ENCODE results near the gene ADRB1.

The ADRB1 gene

GRCh38 chr10:114021717-114022680 lies 21.7 kb upstream of the ADRB1 start:
- Mint-ChIP-seq H3K27me3 (peaks cover 12% of the 10 kb centered on the region), H3K36me3 (ENCODE audit: low read depth) (peaks cover 5% of the 10 kb centered on the region), H3K27ac (no peak overlapping the region), H3K9me3 (no peaks in the 10 kb centered on the region), H3K4me1 (ENCODE audit: low read depth) (peaks cover 23% of the 10 kb centered on the region), H3K4me3 (no peak overlapping the region)

DNA sequence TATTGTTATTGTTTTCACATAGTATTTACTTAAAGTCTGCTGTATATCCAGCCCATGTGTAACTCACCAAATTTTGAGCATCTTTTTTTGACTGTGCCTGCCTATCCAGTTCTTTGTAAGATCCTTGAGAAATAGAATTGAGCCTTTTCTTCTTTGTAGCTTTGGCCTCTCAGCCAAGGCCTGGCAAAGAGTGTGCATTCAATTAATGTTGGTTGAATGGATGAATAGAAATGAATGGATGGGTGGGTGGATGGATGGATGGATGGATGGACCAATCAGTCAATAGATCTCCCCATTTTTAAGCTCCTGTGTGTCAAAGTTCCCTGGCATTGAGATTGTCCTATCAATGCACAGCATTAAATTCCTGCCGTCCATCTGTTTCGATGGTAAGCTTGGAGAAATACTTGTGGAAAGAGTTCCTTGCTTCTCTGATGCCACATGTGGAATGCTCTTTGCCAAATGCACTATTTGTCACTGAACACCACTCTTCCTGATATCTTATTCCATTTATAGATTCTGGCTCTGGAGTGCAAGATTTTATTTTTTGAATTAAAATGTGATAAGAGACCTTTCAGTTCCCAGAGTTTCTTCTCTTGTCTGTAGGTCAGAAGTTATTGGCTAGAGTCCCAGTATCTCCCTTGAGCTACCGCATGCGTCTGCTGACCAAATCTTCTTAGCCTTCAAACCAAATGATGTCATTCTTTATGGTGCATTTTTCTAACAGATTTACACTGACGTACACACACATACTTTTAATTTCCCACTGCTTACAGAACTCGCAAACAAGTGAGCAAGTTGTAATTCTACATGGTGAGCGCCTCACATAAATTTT lies 20.7 kb upstream of the ADRB1 start:
- no peak overlapping the region for H3K27ac Mint-ChIP-seq
- H3K4me1 Mint-ChIP-seq (ENCODE audit: low read depth): peaks cover 23% of the 10 kb centered on the region
- peaks cover 12% of the 10 kb centered on the region for H3K27me3 Mint-ChIP-seq
- no peaks in the 10 kb centered on the region for H3K9me3 Mint-ChIP-seq
- H3K36me3 Mint-ChIP-seq (ENCODE audit: low read depth): peaks cover 5% of the 10 kb centered on the region
- no peak overlapping the region for H3K4me3 Mint-ChIP-seq

DNA sequence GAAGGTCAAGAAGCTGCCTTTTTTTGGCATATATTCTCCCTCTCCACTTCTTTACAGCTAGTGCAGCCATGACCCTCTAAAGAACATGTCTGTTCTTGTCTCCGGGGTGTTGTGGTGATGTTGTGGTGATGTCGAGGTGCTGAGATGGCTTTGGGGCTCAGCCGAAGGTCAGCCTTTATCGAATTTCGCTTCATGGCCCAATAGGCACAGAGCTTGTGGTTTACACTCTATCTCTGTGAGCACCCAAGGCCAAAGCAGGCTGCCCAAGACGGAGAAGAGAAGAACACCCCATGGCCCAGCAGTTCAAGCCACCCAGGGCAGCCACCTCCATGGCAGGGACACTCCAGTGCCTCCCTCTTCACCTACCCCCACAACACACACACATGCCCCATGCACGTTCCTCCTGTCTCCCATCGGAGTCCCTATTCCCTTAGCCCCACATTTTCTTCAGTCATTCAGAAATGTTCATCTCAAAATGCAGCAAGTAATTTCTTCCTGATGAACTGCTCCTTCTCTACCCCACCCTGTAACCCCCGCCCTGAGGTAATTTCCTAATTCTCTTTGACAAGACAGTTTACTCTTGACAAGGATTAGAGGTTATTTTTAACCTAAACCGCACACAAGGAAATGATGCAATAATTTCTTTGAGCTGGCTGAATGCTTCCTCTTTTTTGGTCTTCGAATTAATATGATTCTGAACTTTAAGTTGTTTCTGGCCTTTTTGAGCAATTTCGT lies 18.6 kb upstream of the ADRB1 start:
- Mint-ChIP-seq H3K4me1 (ENCODE audit: low read depth) (peaks cover 23% of the 10 kb centered on the region), H3K4me3 (peak overlapping the region; percentile 42), H3K9me3 (no peaks in the 10 kb centered on the region), H3K36me3 (ENCODE audit: low read depth) (peaks cover 5% of the 10 kb centered on the region), H3K27me3 (peaks cover 27% of the 10 kb centered on the region), H3K27ac (peak overlapping the region; percentile 69)

- H3K9me3 Mint-ChIP-seq: no peaks in the 10 kb centered on the region
- H3K27ac Mint-ChIP-seq: peak overlapping the region; percentile 49
- peaks cover 5% of the 10 kb centered on the region for H3K36me3 Mint-ChIP-seq (ENCODE audit: low read depth)
- peaks cover 27% of the 10 kb centered on the region for H3K27me3 Mint-ChIP-seq
- peaks cover 23% of the 10 kb centered on the region for H3K4me1 Mint-ChIP-seq (ENCODE audit: low read depth)
- H3K4me3 Mint-ChIP-seq: peak overlapping the region; percentile 11
These were observed 18.0 kb upstream of the ADRB1 start for GRCh38 chr10:114025611-114026130.

DNA sequence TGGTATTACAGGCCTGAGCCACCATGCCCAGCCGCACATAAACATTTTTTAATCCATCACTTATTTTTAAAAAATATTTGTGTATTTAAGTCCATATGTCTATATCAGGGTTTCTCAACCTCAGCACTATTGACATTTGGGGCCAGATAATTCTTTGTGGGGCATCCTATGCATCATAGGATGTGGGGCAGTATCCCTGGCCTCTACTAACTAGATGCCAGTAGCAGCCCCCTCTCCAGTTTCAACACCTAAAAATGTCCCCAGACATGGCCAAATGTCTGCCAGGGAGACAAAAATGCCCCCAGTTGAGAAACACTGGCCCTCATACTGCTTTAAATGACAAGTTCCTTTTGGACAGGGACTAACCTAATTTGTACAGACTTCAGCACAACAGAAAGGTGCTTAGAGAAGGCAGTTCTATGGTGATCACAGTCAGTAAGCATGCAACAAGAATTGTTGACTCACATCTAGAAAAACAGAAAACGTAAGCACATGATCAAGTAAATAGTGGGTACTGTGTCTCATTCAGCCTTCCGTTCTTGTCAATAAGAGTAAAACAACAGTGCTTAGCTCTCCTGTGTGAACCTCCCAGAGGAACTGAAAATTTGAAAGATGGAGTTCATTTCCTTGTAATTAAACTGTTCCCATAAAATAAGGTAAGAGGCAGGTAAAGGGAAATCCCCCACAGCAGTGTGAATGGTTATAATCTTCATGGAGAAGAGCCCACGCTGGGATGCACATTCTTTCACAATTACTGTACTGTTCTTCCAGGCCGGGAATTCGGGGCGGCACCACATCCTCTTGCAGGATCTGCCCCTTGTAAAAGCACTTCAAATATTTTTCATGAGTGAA lies 17.3 kb upstream of the ADRB1 start:
- Mint-ChIP-seq H3K27ac (no peak overlapping the region), H3K4me3 (no peak overlapping the region), H3K4me1 (ENCODE audit: low read depth) (peaks cover 23% of the 10 kb centered on the region), H3K27me3 (peaks cover 32% of the 10 kb centered on the region), H3K36me3 (ENCODE audit: low read depth) (peaks cover 5% of the 10 kb centered on the region), H3K9me3 (no peaks in the 10 kb centered on the region)

DNA sequence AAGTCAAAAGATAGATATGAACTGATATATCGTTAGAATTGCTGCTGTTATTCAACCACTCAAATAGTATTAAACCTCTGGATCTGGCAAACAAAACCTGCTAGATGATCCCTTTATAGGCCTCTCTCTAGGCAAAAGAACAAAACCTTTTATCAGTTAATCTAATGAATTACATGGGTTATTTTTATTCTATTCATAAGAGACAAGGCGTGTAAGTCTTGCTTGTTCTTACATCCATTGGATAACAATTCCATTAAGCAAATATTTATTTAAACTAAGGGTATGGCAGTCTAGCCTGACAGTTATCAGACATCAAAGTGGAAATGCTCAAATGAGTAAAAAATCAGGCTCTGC lies 16.6 kb upstream of the ADRB1 start:
- Mint-ChIP-seq H3K36me3 (ENCODE audit: low read depth) (peaks cover 5% of the 10 kb centered on the region), H3K27ac (no peak overlapping the region), H3K4me1 (ENCODE audit: low read depth) (peaks cover 23% of the 10 kb centered on the region), H3K9me3 (no peaks in the 10 kb centered on the region), H3K27me3 (peaks cover 33% of the 10 kb centered on the region), H3K4me3 (no peak overlapping the region)

DNA sequence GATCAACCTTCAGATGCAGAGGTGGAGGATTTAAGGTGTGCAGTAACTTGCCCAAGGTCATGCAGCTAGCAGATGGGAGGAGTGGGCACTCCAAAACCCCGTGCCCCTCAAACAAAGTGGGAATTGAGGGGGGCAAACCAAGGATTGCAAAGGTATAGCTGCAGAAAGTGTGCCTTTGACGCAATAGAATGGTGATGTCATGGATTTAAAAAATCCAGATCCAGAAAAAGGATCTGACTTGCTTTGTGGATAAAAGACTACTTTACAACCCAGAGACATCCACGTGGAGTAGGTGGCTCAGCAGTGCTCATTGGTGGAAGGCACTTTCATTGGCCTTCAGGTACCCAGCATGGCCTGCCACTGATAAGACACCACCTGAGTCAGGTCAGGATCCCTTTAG lies 15.7 kb upstream of the ADRB1 start:
- peaks cover 23% of the 10 kb centered on the region for H3K4me1 Mint-ChIP-seq (ENCODE audit: low read depth)
- H3K4me3 Mint-ChIP-seq: no peak overlapping the region
- H3K36me3 Mint-ChIP-seq (ENCODE audit: low read depth): peaks cover 5% of the 10 kb centered on the region
- H3K27me3 Mint-ChIP-seq: peaks cover 34% of the 10 kb centered on the region
- H3K9me3 Mint-ChIP-seq: no peaks in the 10 kb centered on the region
- H3K27ac Mint-ChIP-seq: no peak overlapping the region

DNA sequence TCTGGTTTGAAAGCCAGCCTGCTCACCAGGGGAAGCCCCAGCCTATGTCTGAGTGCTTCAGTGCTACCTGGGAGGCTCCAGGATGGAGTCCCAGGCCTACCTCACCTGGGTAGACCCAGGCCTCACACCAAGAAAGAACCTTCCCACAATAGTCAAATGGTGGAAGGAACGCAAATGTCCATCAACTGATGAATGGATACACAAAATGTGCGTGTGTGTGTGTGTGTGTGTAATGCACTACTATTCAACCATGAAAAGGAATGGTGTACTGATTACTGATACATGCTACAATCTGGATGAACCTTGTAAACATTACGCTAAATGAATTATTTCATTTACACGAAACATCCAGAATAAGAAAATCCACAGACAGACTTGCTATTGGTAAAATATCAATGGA lies 15.2 kb upstream of the ADRB1 start:
- Mint-ChIP-seq H3K4me1 (ENCODE audit: low read depth) (peaks cover 23% of the 10 kb centered on the region), H3K36me3 (ENCODE audit: low read depth) (peaks cover 5% of the 10 kb centered on the region), H3K27ac (no peak overlapping the region), H3K4me3 (no peak overlapping the region), H3K9me3 (no peaks in the 10 kb centered on the region), H3K27me3 (peaks cover 34% of the 10 kb centered on the region)

DNA sequence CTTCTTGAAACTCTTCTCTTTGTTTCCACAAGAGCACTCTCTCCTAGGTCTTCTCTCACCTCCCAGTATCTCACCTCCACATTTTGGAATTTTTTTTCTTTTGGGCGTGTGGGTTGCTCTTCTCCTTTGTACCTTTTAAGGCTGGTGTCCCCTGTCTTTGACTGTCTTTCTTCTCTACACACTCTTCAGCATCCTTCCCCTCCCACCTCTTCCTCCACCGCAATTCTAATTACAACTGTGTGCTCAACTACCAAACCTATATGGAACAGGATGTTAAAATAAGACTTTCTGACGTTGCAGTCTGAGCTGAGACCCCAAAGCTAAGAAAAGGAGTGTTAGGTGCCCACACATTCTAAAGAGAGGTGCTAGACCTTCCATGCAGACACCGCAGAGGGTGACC lies 14.0 kb upstream of the ADRB1 start:
- H3K27ac Mint-ChIP-seq: no peak overlapping the region
- H3K4me3 Mint-ChIP-seq: no peak overlapping the region

DNA sequence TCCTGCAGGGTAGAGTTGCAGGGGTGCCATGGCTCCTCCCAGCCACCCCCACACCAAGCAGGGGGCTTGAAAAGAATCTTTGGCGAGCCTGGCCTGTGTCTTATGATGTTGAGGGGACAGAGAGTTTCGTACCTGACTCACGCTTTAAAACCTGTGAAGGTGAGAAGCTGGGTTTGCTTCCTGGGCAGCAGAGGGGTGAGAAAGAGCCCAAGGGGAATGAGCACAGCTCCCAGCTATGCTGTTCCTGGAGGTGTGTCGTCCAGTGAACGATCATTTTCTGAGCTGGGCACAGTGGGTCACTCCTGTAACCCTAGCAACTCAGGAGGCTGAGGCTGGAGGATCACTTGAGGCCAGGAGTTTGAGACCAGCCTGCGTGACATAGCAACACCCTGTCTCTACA lies 13.5 kb upstream of the ADRB1 start:
- no peaks in the 10 kb centered on the region for H3K9me3 Mint-ChIP-seq
- H3K36me3 Mint-ChIP-seq (ENCODE audit: low read depth): peaks cover 5% of the 10 kb centered on the region
- no peak overlapping the region for H3K4me3 Mint-ChIP-seq
- peaks cover 42% of the 10 kb centered on the region for H3K27me3 Mint-ChIP-seq
- H3K4me1 Mint-ChIP-seq (ENCODE audit: low read depth): peaks cover 9% of the 10 kb centered on the region
- no peak overlapping the region for H3K27ac Mint-ChIP-seq

More for the DNA sequence above, 14.0 kb upstream of the ADRB1 start:
- H3K36me3 Mint-ChIP-seq (ENCODE audit: low read depth): peaks cover 5% of the 10 kb centered on the region
- no peaks in the 10 kb centered on the region for H3K9me3 Mint-ChIP-seq
- peaks cover 14% of the 10 kb centered on the region for H3K4me1 Mint-ChIP-seq (ENCODE audit: low read depth)
- peaks cover 40% of the 10 kb centered on the region for H3K27me3 Mint-ChIP-seq

- Mint-ChIP-seq H3K4me3 (no peak overlapping the region), H3K27ac (no peak overlapping the region), H3K27me3 (peaks cover 44% of the 10 kb centered on the region), H3K4me1 (ENCODE audit: low read depth) (peaks cover 4% of the 10 kb centered on the region), H3K9me3 (no peaks in the 10 kb centered on the region), H3K36me3 (ENCODE audit: low read depth) (no peaks in the 10 kb centered on the region)
These were observed 12.3 kb upstream of the ADRB1 start for GRCh38 chr10:114031073-114031972.

- H3K27me3 Mint-ChIP-seq: peaks cover 48% of the 10 kb centered on the region
- H3K4me3 Mint-ChIP-seq: no peak overlapping the region
- H3K27ac Mint-ChIP-seq: no peak overlapping the region
- H3K36me3 Mint-ChIP-seq (ENCODE audit: low read depth): no peaks in the 10 kb centered on the region
- H3K4me1 Mint-ChIP-seq (ENCODE audit: low read depth): peaks cover 4% of the 10 kb centered on the region
- H3K9me3 Mint-ChIP-seq: no peaks in the 10 kb centered on the region
These were observed 10.1 kb upstream of the ADRB1 start for GRCh38 chr10:114033566-114033965.

Measured in stimulated activated naive CD8-positive, alpha-beta T cell treated with anti-CD3 and anti-CD28 coated beads, Interleukin-15, Interleukin-2, amounts not matched to agents 100 ng/mL and 50 ng/mL, for 24 hours (primary cell).